Measurements from ENCODE around the gene LMF1. TPM values are rescaled to one million over a fixed set of nuclear protein-coding genes. Genes with fewer than 3 reads are reported as not detected.
"Not testable (repeated sequence)": the region's sequence is repeated elsewhere in the genome, so short reads cannot be mapped to it uniquely, and the experiment has no call there.

Gene LMF1
- total RNA-seq, 1 donor from 2014 or later: 26.9 TPM

DNA sequence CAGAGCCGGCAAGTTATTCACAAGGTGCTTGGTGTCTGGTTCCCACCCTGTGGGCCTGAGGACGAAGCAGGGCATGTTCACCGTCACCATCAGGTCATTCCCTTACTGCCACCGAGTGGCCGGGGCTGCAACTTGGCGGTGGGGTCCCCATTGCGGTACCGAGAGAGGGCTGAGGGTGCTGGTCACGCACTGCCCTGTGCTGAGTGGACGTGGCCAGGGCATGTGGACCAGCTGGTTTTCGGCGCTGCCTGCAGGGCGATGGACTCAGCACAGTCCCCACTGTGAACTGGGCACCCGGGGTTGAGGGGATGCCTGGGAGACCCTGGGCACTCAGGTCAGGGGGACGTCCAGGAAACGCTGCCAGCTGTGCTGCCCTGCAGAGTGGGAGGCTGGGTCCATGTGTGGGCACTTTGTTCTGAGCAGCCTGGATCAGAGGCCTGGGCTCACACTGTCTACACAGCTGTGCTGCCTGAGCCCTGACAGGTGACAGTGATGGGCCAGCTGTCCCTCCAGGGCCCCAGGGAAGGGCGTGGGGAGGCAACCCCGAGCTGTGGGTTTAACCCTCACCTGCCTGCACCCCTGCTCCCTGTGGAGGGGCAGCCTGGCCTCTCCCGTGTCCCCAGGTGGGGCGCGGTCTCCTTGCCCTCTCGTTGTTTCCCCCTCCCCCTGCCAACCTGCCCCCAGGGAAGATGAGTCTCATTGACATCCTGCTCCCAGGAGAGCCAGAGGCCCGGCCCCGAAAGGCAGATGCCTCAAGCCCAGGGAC is 131.0 kb downstream of the LMF1 start:
- Histone ChIP-seq H3K4me3 (no peak overlapping the region), H3K36me3 (no peaks in the 10 kb centered on the region), H3K27ac (no peak overlapping the region), H3K27me3 (no peaks in the 10 kb centered on the region), H3K4me1 (no peaks in the 10 kb centered on the region), H3K9me3 (peaks cover 4 to 20% of the 10 kb centered on the region in 2 donors)
- DNase-seq (ENCODE audit: low spot score in 2 of 2): no peak
- intact Hi-C loops (cut with DNase I): no loop called here
- TF ChIP-seq, protein P1, sequence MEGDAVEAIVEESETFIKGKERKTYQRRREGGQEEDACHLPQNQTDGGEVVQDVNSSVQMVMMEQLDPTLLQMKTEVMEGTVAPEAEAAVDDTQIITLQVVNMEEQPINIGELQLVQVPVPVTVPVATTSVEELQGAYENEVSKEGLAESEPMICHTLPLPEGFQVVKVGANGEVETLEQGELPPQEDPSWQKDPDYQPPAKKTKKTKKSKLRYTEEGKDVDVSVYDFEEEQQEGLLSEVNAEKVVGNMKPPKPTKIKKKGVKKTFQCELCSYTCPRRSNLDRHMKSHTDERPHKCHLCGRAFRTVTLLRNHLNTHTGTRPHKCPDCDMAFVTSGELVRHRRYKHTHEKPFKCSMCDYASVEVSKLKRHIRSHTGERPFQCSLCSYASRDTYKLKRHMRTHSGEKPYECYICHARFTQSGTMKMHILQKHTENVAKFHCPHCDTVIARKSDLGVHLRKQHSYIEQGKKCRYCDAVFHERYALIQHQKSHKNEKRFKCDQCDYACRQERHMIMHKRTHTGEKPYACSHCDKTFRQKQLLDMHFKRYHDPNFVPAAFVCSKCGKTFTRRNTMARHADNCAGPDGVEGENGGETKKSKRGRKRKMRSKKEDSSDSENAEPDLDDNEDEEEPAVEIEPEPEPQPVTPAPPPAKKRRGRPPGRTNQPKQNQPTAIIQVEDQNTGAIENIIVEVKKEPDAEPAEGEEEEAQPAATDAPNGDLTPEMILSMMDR (IDR thresholded peaks at IDR 0.05): no peak

DNA sequence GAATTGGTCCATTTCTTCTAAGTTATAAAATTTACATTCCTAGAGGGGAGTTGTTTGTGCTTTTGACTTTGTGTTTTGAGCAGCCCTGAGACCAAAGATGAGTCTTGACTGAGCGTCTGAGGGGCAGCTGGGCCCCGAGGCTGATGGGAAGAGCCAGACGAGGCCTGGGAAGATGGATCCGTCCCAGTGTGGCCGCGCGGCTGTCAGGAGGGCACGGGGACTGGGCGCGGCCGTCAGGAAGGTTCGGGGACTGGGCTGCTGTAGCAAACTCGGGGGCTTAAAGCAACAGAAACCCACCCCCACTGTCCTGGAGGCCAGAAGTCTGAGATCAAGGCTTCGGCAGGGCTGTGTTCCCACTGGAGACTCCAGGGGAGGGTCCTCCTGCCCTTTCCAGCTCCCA is 132.0 kb downstream of the LMF1 start:
- H3K36me3 ChIP-seq: no peaks in the 10 kb centered on the region
- intact Hi-C loops (cut with DNase I): no loop called here
- TF ChIP-seq, protein P1 (IDR thresholded peaks at IDR 0.05): no peak

DNA sequence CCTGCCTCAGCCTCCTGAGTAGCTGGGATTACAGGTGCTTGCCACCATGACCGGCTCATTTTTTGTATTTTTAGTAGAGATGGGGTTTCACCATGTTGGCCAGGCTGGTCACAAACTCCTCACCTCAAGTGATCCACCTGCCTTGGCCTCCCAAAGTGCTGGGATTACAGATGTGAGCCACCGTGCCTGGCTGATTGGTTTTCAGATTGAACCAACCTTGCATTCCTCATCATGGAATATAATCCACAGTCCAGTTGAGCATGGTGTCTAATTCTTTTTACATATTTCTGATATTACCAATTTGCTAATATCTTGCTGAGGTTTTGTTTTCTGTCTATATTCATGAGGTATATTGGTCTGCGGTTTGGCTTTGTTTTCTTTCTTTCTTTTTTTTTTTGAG is 134.0 kb downstream of the LMF1 start:
- H3K4me1 ChIP-seq; DNase-seq (ENCODE audit: low spot score in 2 of 2); intact Hi-C loops (cut with DNase I); H3K27me3 ChIP-seq; H3K36me3 ChIP-seq; H3K4me3 ChIP-seq; H3K27ac ChIP-seq: not testable (repeated sequence)
- peaks cover 4 to 23% of the 10 kb centered on the region in 2 donors for H3K9me3 ChIP-seq

More for the DNA sequence above, 132.0 kb downstream of the LMF1 start:
- Histone ChIP-seq H3K9me3 (peaks cover 4 to 23% of the 10 kb centered on the region in 2 donors), H3K27ac (no peak overlapping the region), H3K4me1 (no peaks in the 10 kb centered on the region), H3K4me3 (no peak overlapping the region), H3K27me3 (no peaks in the 10 kb centered on the region)
- no peak for DNase-seq (ENCODE audit: low spot score in 2 of 2)

DNA sequence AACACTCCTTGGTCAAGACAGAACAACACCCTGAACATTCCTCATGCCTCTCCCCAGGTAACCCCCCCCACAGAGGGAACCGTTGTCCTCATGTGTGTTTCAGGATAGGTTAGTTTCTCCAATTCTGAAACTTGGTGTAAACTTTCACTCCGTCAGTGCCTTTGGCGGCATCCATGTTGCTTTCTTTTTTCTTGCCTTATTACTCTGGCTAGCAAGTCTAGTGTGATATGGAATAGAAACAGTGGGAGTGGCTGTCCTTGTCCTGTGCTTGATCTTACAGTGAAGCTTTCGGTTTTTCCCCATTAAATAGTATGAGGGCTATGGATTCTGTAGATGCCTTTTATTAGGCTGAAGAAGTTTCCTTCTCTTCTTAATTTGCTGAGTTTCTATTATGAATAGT is 134.6 kb downstream of the LMF1 start:
- TF ChIP-seq, protein P1 (IDR thresholded peaks at IDR 0.05): no peak
- no peaks in the 10 kb centered on the region for H3K27me3 ChIP-seq
- no peak overlapping the region for H3K27ac ChIP-seq
- no peaks in the 10 kb centered on the region for H3K4me1 ChIP-seq
- H3K36me3 ChIP-seq: no peaks in the 10 kb centered on the region
- no peak overlapping the region for H3K4me3 ChIP-seq
- intact Hi-C loops (cut with DNase I): no loop called here
- H3K9me3 ChIP-seq: peaks cover 4 to 23% of the 10 kb centered on the region in 2 donors
- no peak for DNase-seq (ENCODE audit: low spot score in 2 of 2)

DNA sequence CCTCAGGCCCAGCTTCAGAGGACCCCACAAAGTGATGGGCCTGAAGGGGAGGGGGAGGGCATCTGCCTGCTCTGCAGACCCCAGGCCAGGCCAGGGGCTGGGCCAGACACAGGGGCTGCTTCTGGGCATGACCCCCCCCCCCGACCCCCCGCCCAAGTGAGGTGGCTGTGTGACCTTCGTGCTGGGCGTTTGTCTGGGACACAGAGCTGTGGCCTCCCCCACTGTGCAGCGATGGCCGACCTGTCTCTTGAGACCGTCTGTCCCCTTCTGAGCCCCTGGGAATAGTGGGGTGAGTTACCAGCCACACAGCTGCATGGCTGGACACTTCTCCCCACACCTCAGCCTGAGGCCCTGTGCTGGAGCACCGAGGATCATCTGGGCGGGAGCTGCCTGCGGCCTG is 135.4 kb downstream of the LMF1 start:
- H3K27ac ChIP-seq: no peak overlapping the region
- intact Hi-C loops (cut with DNase I): no loop called here
- peaks cover 4 to 23% of the 10 kb centered on the region in 2 donors for H3K9me3 ChIP-seq
- TF ChIP-seq, protein P1 (IDR thresholded peaks at IDR 0.05): no peak
- H3K4me3 ChIP-seq: no peak overlapping the region
- DNase-seq (ENCODE audit: low spot score in 2 of 2): no peak
- H3K27me3 ChIP-seq: no peaks in the 10 kb centered on the region
- H3K36me3 ChIP-seq: no peaks in the 10 kb centered on the region
- H3K4me1 ChIP-seq: no peaks in the 10 kb centered on the region

DNA sequence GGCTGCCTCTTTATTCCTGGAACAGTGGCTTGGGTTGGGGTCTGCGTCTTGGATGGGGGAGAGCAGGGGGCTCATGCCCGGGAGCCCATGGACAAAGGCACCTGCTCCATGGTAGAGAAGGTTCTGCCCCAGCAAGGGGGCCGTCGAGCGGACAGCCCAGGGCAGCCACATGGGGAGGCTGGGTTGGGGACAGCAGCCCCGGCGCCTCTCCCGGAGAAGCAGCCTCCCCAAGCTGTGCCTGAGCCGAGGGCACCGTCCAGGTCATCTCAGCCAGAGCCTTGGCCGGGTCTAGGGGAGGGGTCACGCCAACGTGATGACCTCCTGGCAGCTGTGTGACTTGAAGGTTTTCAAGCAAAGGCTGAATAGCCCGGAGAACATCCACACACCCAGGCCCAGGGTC is 137.4 kb downstream of the LMF1 start:
- Histone ChIP-seq H3K4me3 (no peak overlapping the region), H3K4me1 (no peaks in the 10 kb centered on the region), H3K27ac (no peak overlapping the region), H3K27me3 (no peaks in the 10 kb centered on the region), H3K36me3 (no peaks in the 10 kb centered on the region), H3K9me3 (peaks cover 4 to 22% of the 10 kb centered on the region in 2 donors)
- intact Hi-C loops (cut with DNase I): no loop called here
- DNase-seq (ENCODE audit: low spot score in 2 of 2): no peak
- TF ChIP-seq, protein P1 (IDR thresholded peaks at IDR 0.05): no peak

All from ascending aorta (tissue), 2 donors.